Brain microvascular endothelial cell (primary cell): Measurements from ENCODE around the gene CAT.

Experiments used
- DNase-seq: peaks from one replicate; pipeline ENCODE4 v3.0.0-alpha.2; 2020
- H3K27ac ChIP-seq: fragments of 250-450 bp; sonication (Bioruptor Pico); 2 replicates; pipeline ENCODE4 v1.5.1; 2020; ENCODE audit warnings: mild to moderate bottlenecking, moderate library complexity
- H3K27me3 ChIP-seq: fragments of 250-450 bp; sonication (Bioruptor Pico); replicated peaks from 2 replicates; pipeline ENCODE4 v1.5.1; 2020; ENCODE audit warnings: mild to moderate bottlenecking
- H3K36me3 ChIP-seq: fragments of 250-450 bp; sonication (Bioruptor Pico); replicated peaks from 2 replicates; pipeline ENCODE4 v1.5.1; 2020; ENCODE audit warnings: mild to moderate bottlenecking
- H3K4me3 ChIP-seq: 2 replicates; pipeline ENCODE4 v1.5.1; 2011; ENCODE audit warnings: low read depth, mild to moderate bottlenecking, control low read depth, low read length, moderate library complexity
- CTCF ChIP-seq: IDR thresholded peaks from 2 replicates; pipeline ENCODE4 v1.5.1; 2011; ENCODE audit warnings: low read depth, mild to moderate bottlenecking, moderate library complexity, low read length, control low read depth, inconsistent platforms; ENCODE audit errors: missing control alignments
- in situ Hi-C: cut with HindIII; loops from 2 replicates; pipeline ENCODE4 v1.10.0; 2017; ENCODE audit warnings: low sequenced_read_pairs, low pct_ligation_motif_present

CAT gene

GRCh38 chr11:34493468-34493867 is 54.7 kb downstream of the CAT start:
- no peak overlapping the region for H3K27ac ChIP-seq
- in situ Hi-C loops = loop anchor here (25.0 kb wide), 1 partner anchor 331 kb away; no protein-coding TSS in a partner anchor
- peaks cover 3% of the 10 kb centered on the region for H3K27me3 ChIP-seq
- DNase-seq = no peak
- no peak for TF ChIP-seq CTCF
- no peak overlapping the region for H3K4me3 ChIP-seq
- no peaks in the 10 kb centered on the region for H3K36me3 ChIP-seq

GRCh38 chr11:34493926-34494595 is 55.3 kb downstream of the CAT start:
- no peak for TF ChIP-seq CTCF
- Histone ChIP-seq H3K4me3 (no peak overlapping the region), H3K27ac (no peak overlapping the region), H3K27me3 (peaks cover 3% of the 10 kb centered on the region), H3K36me3 (no peaks in the 10 kb centered on the region)
- no peak for DNase-seq
- in situ Hi-C loops = loop anchor here (25.0 kb wide), 1 partner anchor 332 kb away; no protein-coding TSS in a partner anchor

GRCh38 chr11:34495239-34495723 is 56.5 kb downstream of the CAT start:
- H3K4me3 ChIP-seq = no peak overlapping the region
- no peak for DNase-seq
- in situ Hi-C loops = loop anchor here (25.0 kb wide), 1 partner anchor 333 kb away; no protein-coding TSS in a partner anchor
- no peaks in the 10 kb centered on the region for H3K36me3 ChIP-seq
- peaks cover 3% of the 10 kb centered on the region for H3K27me3 ChIP-seq
- H3K27ac ChIP-seq = no peak overlapping the region
- no peak for TF ChIP-seq CTCF

GRCh38 chr11:34495724-34496377 is 57.1 kb downstream of the CAT start:
- in situ Hi-C loops = loop anchor here (25.0 kb wide), 1 partner anchor 334 kb away; no protein-coding TSS in a partner anchor
- TF ChIP-seq CTCF = no peak
- Histone ChIP-seq H3K27me3 (peaks cover 6% of the 10 kb centered on the region), H3K4me3 (no peak overlapping the region), H3K27ac (no peak overlapping the region), H3K36me3 (no peaks in the 10 kb centered on the region)
- DNase-seq = no peak

GRCh38 chr11:34499719-34500500 is 61.2 kb downstream of the CAT start:
- DNase-seq = no peak
- Histone ChIP-seq H3K36me3 (no peaks in the 10 kb centered on the region), H3K27ac (no peak overlapping the region), H3K4me3 (no peak overlapping the region), H3K27me3 (peaks cover 5% of the 10 kb centered on the region)
- no peak for TF ChIP-seq CTCF
- in situ Hi-C loops = loop anchor here (25.0 kb wide), 1 partner anchor 338 kb away; no protein-coding TSS in a partner anchor
